Measurements from ENCODE around the gene ABLIM1.

Gene ABLIM1

GRCh38 chr10:114539623-114540022, 118.5 kb downstream of the ABLIM1 start (continued):
- TF ChIP-seq HIC1 (tag by site-specific recombination; IDR thresholded peaks at IDR 0.05): no peak

GRCh38 chr10:114538181-114538906, 119.7 kb downstream of the ABLIM1 start:
- Histone ChIP-seq H3K4me3 (ENCODE audit: low read depth, low read length) (no peak overlapping the region), H3K27ac (ENCODE audit: extremely low read depth, low read depth, low read length) (no peak overlapping the region), H3K9me3 (ENCODE audit: control insufficient read depth, insufficient read depth, low read depth, low read length) (no peaks in the 10 kb centered on the region), H3K4me1 (ENCODE audit: control insufficient read depth, insufficient read depth, low read length) (no peaks in the 10 kb centered on the region), H3K36me3 (ENCODE audit: control insufficient read depth in 2 of 2, insufficient read depth in 1 of 2, low read length in 2 of 2) (no peaks in the 10 kb centered on the region)
- ChIA-PET POLR2A (no interaction called here), CTCF (no interaction called here)
- TF ChIP-seq PRDM4 (tag by site-specific recombination; IDR thresholded peaks at IDR 0.05) (no peak), BCL11A (tag by site-specific recombination; IDR thresholded peaks at IDR 0.05; ENCODE audit: low read depth) (no peak), PRDM2 (tag by site-specific recombination; IDR thresholded peaks at IDR 0.05; ENCODE audit: borderline replicate concordance) (no peak), GLI2 (tag by site-specific recombination; IDR thresholded peaks at IDR 0.05; ENCODE audit: borderline replicate concordance, low read depth) (no peak), MYNN (tag by site-specific recombination; IDR thresholded peaks at IDR 0.05; ENCODE audit: borderline replicate concordance) (no peak), ZXDB (tag by site-specific recombination; IDR thresholded peaks at IDR 0.05) (no peak), SETDB1 (IDR thresholded peaks at IDR 0.05; ENCODE audit: insufficient read length, low read length) (no peak), REPIN1 (tag by site-specific recombination; IDR thresholded peaks at IDR 0.05; ENCODE audit: low read depth) (no peak), ZSCAN4 (tag by site-specific recombination; IDR thresholded peaks at IDR 0.05) (no peak), ZNF555 (tag by site-specific recombination; conservative IDR thresholded peaks at IDR 0.05) (no peak), ZBTB10 (tag by site-specific recombination; IDR thresholded peaks at IDR 0.05) (no peak), ZNF24 (tag by site-specific recombination; IDR thresholded peaks at IDR 0.05) (no peak)
